GM06990 (cell line): ENCODE results near the gene LIPT2.
"Not testable (repeated sequence)": the region's sequence is repeated elsewhere in the genome, so short reads cannot be mapped to it uniquely, and the experiment has no call there.

ENCODE experiments used
- DNase-seq: peaks from one replicate; pipeline ENCODE4 v3.0.0-alpha.2; 2011; ENCODE audit not compliant: insufficient read length; ENCODE audit errors: extremely low read depth
- H3K27me3 ChIP-seq: replicated peaks from 2 replicates; pipeline ENCODE4 v1.6.0; 2011; ENCODE audit warnings: low read length; ENCODE audit not compliant: control insufficient read depth, insufficient read depth
- H3K36me3 ChIP-seq: 2 replicates; pipeline ENCODE4 v1.5.1; 2011; ENCODE audit warnings: low read length; ENCODE audit not compliant: control insufficient read depth, insufficient read depth
- H3K4me3 ChIP-seq: replicated peaks from 2 replicates; pipeline ENCODE4 v1.5.1; 2011; ENCODE audit warnings: low read depth, mild to moderate bottlenecking, control low read depth, low read length
- TF ChIP-seq, protein P1 (sequence below): IDR thresholded peaks from 2 replicates; pipeline ENCODE4 v1.5.1; 2011; ENCODE audit warnings: low read length, control low read depth, mild to moderate bottlenecking, inconsistent platforms; ENCODE audit not compliant: insufficient read depth, poor library complexity, severe bottlenecking

The LIPT2 gene

DNA sequence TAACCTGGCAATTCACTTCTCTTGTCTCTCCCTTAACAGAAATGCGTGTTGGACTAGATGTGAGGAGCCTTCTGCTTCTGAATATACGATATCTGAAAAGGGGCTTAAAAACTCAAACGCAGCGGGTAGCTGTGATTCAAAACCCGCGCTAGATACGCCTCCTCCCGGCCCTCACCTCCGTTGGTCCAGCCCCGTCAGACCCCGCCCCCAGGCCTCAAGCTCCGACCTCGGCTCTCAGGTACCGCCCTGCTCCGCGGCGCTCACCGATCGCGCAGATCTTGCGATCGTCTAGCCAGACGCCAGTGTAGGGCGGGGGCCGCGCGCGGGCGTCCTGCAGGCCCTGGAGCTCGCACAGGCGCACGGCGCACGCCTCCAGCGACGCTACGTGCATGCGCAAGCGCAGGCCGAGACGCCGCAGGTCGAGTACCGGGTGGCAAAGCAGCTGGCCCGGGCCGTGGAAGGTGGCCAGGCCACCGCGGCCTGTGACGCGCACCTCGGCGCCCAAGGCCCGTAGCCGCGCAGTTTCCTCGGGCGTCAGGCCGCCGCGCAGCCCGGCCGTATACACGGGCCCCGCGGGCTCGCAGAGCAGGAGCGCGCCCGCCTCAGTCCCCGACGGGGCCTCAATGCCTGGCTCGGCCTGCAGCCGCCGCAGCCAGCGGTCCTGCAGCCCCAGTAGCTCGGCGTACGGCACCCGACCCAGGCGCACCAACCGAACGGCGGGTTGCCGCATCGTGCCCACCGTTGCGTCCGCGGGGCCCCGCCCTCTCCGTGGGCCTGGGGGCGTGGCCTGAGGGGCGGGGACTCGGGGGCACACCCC, at the start of gene LIPT2:
LIPT2 (minus strand) TSS at position 751 of the 817 bp plus-strand sequence; CDS start at position 730, 21 bp downstream.
- TF ChIP-seq, protein P1, sequence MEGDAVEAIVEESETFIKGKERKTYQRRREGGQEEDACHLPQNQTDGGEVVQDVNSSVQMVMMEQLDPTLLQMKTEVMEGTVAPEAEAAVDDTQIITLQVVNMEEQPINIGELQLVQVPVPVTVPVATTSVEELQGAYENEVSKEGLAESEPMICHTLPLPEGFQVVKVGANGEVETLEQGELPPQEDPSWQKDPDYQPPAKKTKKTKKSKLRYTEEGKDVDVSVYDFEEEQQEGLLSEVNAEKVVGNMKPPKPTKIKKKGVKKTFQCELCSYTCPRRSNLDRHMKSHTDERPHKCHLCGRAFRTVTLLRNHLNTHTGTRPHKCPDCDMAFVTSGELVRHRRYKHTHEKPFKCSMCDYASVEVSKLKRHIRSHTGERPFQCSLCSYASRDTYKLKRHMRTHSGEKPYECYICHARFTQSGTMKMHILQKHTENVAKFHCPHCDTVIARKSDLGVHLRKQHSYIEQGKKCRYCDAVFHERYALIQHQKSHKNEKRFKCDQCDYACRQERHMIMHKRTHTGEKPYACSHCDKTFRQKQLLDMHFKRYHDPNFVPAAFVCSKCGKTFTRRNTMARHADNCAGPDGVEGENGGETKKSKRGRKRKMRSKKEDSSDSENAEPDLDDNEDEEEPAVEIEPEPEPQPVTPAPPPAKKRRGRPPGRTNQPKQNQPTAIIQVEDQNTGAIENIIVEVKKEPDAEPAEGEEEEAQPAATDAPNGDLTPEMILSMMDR: no peak
- no peaks in the 10 kb centered on the region for H3K36me3 ChIP-seq
- no peaks in the 10 kb centered on the region for H3K27me3 ChIP-seq
- H3K4me3 ChIP-seq: peak within 1 kb of the TSS; percentile 79
- peak; percentile 100 for DNase-seq

DNA sequence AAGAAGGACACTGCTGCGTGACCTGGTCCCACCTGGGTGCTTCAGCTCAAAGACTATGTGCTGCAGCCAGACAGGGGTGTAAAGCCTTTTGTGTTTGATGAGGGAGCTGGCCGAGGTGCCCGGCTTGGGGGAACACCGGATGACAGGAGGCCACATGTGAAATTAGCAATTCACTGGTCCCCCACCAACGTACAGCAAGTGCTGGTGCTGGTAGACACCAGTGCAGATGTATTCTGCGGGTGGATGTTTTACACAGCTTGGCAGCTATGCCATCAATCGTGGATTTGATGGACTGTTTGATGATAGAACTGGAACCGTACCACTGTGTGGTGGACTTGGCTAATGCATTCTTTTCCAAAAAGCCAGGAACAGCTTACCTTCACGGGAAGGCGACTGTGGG, 47.9 kb upstream of the LIPT2 start:
- H3K4me3 ChIP-seq: no peak overlapping the region
- no peaks in the 10 kb centered on the region for H3K36me3 ChIP-seq
- no peak for DNase-seq
- no peaks in the 10 kb centered on the region for H3K27me3 ChIP-seq
- TF ChIP-seq, protein P1: no peak

DNA sequence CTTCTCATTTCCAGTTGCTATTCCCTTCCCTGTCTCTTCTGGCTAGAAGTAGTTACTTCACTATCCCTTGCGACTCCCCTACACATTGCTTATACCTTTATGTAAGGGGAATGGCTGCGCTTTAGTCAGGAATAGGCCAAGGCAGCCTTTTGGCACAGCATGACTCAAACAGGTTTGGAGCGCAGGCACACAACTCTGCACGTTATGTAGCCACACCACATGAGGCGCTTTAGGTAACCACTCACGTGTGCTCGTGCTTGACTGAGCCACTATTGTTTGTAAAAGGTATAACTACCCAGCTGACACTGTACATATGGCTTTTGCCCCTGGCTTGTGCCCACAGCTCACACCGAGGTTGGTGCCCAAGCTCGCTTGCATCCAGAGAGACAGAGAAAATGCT, 46.7 kb upstream of the LIPT2 start:
- Histone ChIP-seq H3K4me3 (no peak overlapping the region), H3K27me3 (no peaks in the 10 kb centered on the region), H3K36me3 (no peaks in the 10 kb centered on the region)
- DNase-seq: no peak
- TF ChIP-seq, protein P1: no peak

DNA sequence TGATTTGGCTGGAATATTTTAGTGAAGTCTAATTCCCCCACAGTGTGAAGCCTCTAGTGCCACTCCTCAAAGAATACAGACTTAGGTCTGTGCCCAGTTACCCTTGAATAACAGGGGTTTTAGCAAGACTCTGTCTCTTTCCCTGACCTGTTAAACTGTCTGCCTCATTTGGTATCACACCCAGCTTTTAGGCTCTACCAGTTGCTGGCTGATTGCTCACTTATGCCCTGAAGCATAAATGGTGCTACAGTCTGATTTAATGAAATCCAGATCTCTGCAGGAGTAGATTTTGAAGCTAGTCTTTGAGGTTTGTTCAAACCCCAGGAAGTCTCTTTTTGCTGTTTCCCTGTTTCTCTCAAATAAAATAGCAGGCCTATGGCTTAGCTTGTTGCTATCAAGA, 45.2 kb upstream of the LIPT2 start:
- Histone ChIP-seq H3K4me3 (no peak overlapping the region), H3K27me3 (no peaks in the 10 kb centered on the region), H3K36me3 (no peaks in the 10 kb centered on the region)
- TF ChIP-seq, protein P1: no peak
- no peak for DNase-seq

DNA sequence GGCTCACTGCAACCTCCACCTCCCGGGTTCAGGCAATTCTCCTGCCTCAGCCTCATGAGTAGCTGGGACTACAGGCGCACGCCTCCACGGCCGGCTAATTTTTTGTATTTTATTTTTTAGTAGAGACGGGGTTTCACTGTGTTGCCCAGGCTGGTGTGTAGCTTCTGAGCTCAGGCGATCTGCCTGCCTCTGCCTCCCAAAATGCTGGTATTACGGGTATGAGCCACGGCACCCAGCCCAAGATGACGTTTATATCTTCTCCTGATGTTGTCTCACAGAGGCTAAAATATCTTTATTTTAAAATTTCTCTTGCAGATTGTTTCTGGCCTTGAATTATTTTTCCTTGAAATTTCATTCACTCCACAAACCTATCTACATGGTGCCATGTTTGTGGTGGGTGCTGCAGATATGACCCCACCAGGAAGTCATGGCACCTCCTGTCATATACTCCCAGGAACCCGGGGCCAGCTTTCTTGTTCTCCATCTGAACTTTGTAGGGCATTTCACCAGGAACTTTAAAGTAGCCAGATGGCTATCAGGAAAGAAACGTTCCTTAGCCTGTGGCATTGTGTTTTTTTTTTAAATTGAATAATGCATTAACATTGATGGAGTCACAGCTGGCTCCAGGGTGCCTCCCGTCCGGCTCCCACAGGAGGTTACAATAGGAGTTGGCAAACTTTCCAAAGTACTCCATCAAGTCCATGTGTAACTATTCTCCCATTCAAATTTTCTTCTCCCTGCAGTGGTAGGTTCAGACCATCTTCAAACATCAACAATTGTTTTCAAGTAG, 42.0 kb upstream of the LIPT2 start:
- no peak overlapping the region for H3K4me3 ChIP-seq
- TF ChIP-seq, protein P1: no peak
- DNase-seq: no peak

DNA sequence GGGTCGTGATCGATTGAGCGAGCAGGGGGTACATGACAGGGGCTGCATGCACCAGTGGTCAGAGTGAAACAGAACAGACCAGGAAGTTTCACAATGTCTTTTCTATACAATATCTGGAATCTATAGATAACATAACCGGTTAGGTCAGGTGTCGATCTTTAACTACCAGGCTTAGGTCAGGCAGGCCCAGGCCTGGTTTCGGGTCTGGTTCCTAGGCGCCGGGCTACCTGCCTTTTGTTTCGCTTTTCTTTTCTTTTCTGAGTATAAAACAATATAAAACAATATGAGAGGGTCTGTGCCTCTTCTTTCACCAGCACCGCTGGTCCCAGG, 41.4 kb upstream of the LIPT2 start:
- not testable (repeated sequence) for H3K4me3 ChIP-seq, H3K27me3 ChIP-seq, H3K36me3 ChIP-seq, DNase-seq

More for the DNA sequence above, 42.0 kb upstream of the LIPT2 start:
- Histone ChIP-seq H3K36me3 (no peaks in the 10 kb centered on the region), H3K27me3 (no peaks in the 10 kb centered on the region)
